ENCODE data around the gene PKP3. TPM values are rescaled to one million over a fixed set of nuclear protein-coding genes. Genes with fewer than 3 reads are reported as not detected.

PKP3 gene
- polyA plus RNA-seq, 1 donor, result 71.6 TPM

- no peak for DNase-seq
- WGBS (ENCODE audit: insufficient coverage, low lambda C conversion rate), result 92% methylated on average over 2 of the region's 12 CpGs
Measured at GRCh38 chr11:352456-353031, 41.5 kb upstream of the PKP3 start.

GRCh38 chr11:353179-353873 is 40.7 kb upstream of the PKP3 start:
- Histone ChIP-seq H3K27me3 (ENCODE audit: control insufficient read depth, insufficient read depth, low read length) (no peaks in the 10 kb centered on the region), H3K9me3 (ENCODE audit: control insufficient read depth, low read depth, low read length) (peaks cover 14% of the 10 kb centered on the region), H3K4me3 (ENCODE audit: low read length) (no peak overlapping the region), H3K4me1 (ENCODE audit: control insufficient read depth, insufficient read depth, low read length) (peaks cover 36% of the 10 kb centered on the region), H3K27ac (ENCODE audit: low read length) (peak overlapping the region; percentile 43), H3K36me3 (ENCODE audit: control insufficient read depth, insufficient read depth, low read length) (no peaks in the 10 kb centered on the region)
- DNase-seq, result peak; percentile 62 to 71
- 47% methylated on average over 2 of the region's 16 CpGs for WGBS (ENCODE audit: insufficient coverage, low lambda C conversion rate)

More at GRCh38 chr11:352456-353031, 41.5 kb upstream of the PKP3 start:
- no peaks in the 10 kb centered on the region for H3K27me3 ChIP-seq (ENCODE audit: control insufficient read depth, insufficient read depth, low read length)
- H3K4me1 ChIP-seq (ENCODE audit: control insufficient read depth, insufficient read depth, low read length), result peaks cover 36% of the 10 kb centered on the region
- no peaks in the 10 kb centered on the region for H3K36me3 ChIP-seq (ENCODE audit: control insufficient read depth, insufficient read depth, low read length)
- no peak overlapping the region for H3K4me3 ChIP-seq (ENCODE audit: low read length)
- H3K9me3 ChIP-seq (ENCODE audit: control insufficient read depth, low read depth, low read length), result peaks cover 6% of the 10 kb centered on the region
- H3K27ac ChIP-seq (ENCODE audit: low read length), result peak overlapping the region; percentile 43

- DNase-seq, result peak; percentile 91 to 95
- Histone ChIP-seq H3K4me1 (ENCODE audit: control insufficient read depth, insufficient read depth, low read length) (peaks cover 27% of the 10 kb centered on the region), H3K36me3 (ENCODE audit: control insufficient read depth, insufficient read depth, low read length) (no peaks in the 10 kb centered on the region), H3K27me3 (ENCODE audit: control insufficient read depth, insufficient read depth, low read length) (peaks cover 2% of the 10 kb centered on the region), H3K9me3 (ENCODE audit: control insufficient read depth, low read depth, low read length) (peaks cover 31% of the 10 kb centered on the region), H3K4me3 (ENCODE audit: low read length) (peak overlapping the region; percentile 37), H3K27ac (ENCODE audit: low read length) (peak overlapping the region; percentile 88)
- no CpG with 5 or more reads among the region's 76 CpGs for WGBS (ENCODE audit: insufficient coverage, low lambda C conversion rate)
Measured at GRCh38 chr11:355581-356458, 38.2 kb upstream of the PKP3 start.

GRCh38 chr11:356610-357009 is 37.4 kb upstream of the PKP3 start:
- no peaks in the 10 kb centered on the region for H3K36me3 ChIP-seq (ENCODE audit: control insufficient read depth, insufficient read depth, low read length)
- H3K27ac ChIP-seq (ENCODE audit: low read length), result no peak overlapping the region
- H3K27me3 ChIP-seq (ENCODE audit: control insufficient read depth, insufficient read depth, low read length), result peaks cover 2% of the 10 kb centered on the region
- peaks cover 39% of the 10 kb centered on the region for H3K9me3 ChIP-seq (ENCODE audit: control insufficient read depth, low read depth, low read length)
- DNase-seq, result no peak
- no CpG with 5 or more reads among the region's 6 CpGs for WGBS (ENCODE audit: insufficient coverage, low lambda C conversion rate)
- H3K4me3 ChIP-seq (ENCODE audit: low read length), result no peak overlapping the region
- H3K4me1 ChIP-seq (ENCODE audit: control insufficient read depth, insufficient read depth, low read length), result peaks cover 20% of the 10 kb centered on the region

DNA sequence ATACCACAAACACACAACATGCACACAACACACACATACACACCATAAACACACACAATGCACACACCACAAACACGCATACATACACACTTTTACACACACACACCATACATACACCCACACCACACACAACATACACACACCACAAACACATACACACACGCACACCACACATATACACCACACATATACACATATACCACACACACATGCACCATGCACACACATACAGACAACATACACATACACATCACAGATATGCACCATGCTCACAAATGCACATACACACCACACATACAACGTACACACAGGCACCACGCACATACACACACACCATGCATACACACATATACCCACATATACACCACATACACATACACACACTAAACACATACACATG is 36.4 kb upstream of the PKP3 start:
- Histone ChIP-seq H3K27ac (ENCODE audit: low read length) (no peak overlapping the region), H3K4me3 (ENCODE audit: low read length) (no peak overlapping the region), H3K9me3 (ENCODE audit: control insufficient read depth, low read depth, low read length) (peaks cover 44% of the 10 kb centered on the region), H3K36me3 (ENCODE audit: control insufficient read depth, insufficient read depth, low read length) (no peaks in the 10 kb centered on the region), H3K4me1 (ENCODE audit: control insufficient read depth, insufficient read depth, low read length) (peaks cover 20% of the 10 kb centered on the region), H3K27me3 (ENCODE audit: control insufficient read depth, insufficient read depth, low read length) (peaks cover 2% of the 10 kb centered on the region)
- no peak for DNase-seq
- WGBS (ENCODE audit: insufficient coverage, low lambda C conversion rate), result no CpG with 5 or more reads among the region's 4 CpGs

GRCh38 chr11:358129-358800 is 35.7 kb upstream of the PKP3 start:
- peaks cover 2% of the 10 kb centered on the region for H3K27me3 ChIP-seq (ENCODE audit: control insufficient read depth, insufficient read depth, low read length)
- WGBS (ENCODE audit: insufficient coverage, low lambda C conversion rate), result 86% methylated on average over 4 of the region's 34 CpGs
- DNase-seq, result no peak
- peaks cover 48% of the 10 kb centered on the region for H3K9me3 ChIP-seq (ENCODE audit: control insufficient read depth, low read depth, low read length)
- no peak overlapping the region for H3K27ac ChIP-seq (ENCODE audit: low read length)
- peaks cover 15% of the 10 kb centered on the region for H3K4me1 ChIP-seq (ENCODE audit: control insufficient read depth, insufficient read depth, low read length)
- H3K36me3 ChIP-seq (ENCODE audit: control insufficient read depth, insufficient read depth, low read length), result no peaks in the 10 kb centered on the region
- H3K4me3 ChIP-seq (ENCODE audit: low read length), result no peak overlapping the region

DNA sequence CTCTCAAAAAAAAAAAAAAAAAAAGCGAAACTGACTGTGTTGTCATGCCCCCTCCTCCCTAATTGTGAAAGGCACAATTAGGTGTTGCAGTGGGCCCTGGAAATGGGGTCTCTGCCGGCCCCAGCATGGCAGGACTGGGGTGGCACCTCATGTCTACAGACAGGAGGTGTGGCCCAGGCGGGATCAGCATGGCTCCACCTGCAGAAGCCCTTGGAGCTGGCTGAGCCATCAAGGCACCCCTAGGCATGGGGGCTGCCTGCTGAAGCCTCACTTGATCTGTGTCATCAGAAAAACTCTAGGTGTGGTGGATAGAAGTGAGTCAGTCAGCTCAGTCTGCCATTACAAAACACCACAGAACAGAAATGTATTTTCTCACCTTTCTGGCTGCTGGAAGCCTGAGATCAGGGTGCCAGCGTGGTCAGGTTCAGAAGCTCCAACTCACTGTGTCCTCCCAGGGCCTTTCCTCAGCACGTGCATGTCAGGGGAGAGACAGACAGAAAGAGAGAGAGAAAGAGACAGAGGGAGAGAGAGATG is 34.8 kb upstream of the PKP3 start:
- no peak for DNase-seq
- Histone ChIP-seq H3K4me1 (ENCODE audit: control insufficient read depth, insufficient read depth, low read length) (peaks cover 6% of the 10 kb centered on the region), H3K27me3 (ENCODE audit: control insufficient read depth, insufficient read depth, low read length) (peaks cover 2% of the 10 kb centered on the region), H3K9me3 (ENCODE audit: control insufficient read depth, low read depth, low read length) (peaks cover 50% of the 10 kb centered on the region), H3K36me3 (ENCODE audit: control insufficient read depth, insufficient read depth, low read length) (no peaks in the 10 kb centered on the region), H3K27ac (ENCODE audit: low read length) (no peak overlapping the region), H3K4me3 (ENCODE audit: low read length) (no peak overlapping the region)
- WGBS (ENCODE audit: insufficient coverage, low lambda C conversion rate), result no CpG with 5 or more reads among the region's 5 CpGs

DNA sequence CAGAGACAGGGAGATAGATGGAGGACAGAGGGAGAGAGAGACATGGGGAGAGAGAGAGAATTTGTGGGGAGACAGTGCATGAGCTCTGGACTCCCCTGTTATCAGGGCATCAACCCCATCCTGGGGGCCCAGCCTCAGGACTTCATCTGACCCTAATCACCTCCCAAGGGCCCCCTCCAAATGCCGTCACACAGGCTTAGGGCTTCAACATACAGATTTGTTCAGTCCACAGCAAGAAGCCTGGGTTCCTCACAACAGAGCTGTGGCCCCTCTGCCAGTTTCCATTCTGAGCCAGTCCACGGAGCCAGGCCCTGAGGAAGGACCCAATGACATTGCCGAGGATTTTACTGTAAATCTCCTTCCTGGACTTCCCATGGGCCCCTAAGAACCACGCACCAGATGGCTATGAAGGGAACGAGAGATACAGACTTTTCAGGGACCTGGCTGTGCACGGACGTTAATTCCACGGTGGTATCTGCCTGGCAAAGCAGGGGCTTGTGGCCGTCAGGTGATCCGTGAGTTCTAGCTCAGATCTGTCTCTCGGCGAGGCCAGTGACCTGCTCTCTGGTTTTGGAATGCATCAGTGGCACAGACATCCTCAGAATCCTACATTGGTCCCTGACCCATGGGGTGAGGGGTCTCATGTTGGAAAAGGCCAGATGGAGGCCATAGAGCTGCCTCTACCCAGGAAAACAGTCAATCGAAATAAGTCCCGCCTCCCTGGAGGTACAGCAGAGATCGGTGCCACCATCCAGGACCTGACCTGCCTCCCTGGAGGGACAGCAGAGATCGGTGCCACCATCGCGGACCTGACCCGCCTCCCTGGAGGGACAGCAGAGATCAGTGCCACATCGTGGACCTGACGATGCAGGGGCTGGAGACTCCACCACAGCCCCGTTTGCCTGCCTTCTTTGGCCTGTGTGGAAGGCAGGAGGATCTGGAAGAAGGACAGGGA is 33.4 kb upstream of the PKP3 start:
- no peak for DNase-seq
- peaks cover 2% of the 10 kb centered on the region for H3K4me1 ChIP-seq (ENCODE audit: control insufficient read depth, insufficient read depth, low read length)
- H3K9me3 ChIP-seq (ENCODE audit: control insufficient read depth, low read depth, low read length), result peaks cover 54% of the 10 kb centered on the region
- no peak overlapping the region for H3K27ac ChIP-seq (ENCODE audit: low read length)
- no peak overlapping the region for H3K4me3 ChIP-seq (ENCODE audit: low read length)
- WGBS (ENCODE audit: insufficient coverage, low lambda C conversion rate), result no CpG with 5 or more reads among the region's 22 CpGs
- H3K36me3 ChIP-seq (ENCODE audit: control insufficient read depth, insufficient read depth, low read length), result no peaks in the 10 kb centered on the region
- peaks cover 2% of the 10 kb centered on the region for H3K27me3 ChIP-seq (ENCODE audit: control insufficient read depth, insufficient read depth, low read length)

DNA sequence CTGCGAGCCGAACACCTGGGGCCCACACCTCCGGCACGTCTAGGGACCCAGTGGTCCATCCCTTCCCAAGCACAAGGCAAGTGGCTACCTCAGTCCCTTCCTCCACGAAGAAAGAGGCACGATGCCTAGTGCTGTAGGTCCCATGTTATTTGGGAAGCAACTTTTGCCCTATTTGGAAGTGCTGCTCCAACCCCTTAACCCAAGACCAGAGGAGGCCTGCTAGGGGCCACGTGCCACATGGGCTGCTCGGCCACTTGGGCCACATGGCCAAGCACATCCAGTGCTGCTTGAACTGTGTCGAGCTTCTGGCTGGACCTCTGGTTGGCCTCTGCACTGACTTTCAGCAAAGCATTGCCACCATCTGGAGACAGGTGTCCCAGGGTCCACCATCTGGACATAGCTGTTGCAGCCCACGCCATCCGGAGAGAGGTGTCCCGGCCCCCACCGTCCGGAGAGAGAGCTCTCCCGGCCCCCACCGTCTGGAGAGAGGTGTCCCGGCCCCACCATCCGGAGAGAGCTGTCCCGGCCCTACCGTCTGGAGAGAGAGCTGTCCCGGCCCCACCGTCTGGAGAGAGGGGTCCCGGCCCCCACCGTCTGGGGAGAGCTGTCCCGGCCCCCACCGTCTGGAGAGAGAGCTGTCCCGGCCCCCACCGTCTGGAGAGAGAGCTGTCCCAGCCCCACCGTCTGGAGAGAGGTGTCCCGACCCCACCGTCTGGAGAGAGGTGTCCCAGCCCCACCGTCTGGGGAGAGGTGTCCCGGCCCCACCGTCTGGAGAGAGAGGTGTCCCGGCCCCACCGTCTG is 31.2 kb upstream of the PKP3 start:
- no peak overlapping the region for H3K4me3 ChIP-seq (ENCODE audit: low read length)
- H3K27me3 ChIP-seq (ENCODE audit: control insufficient read depth, insufficient read depth, low read length), result peaks cover 14% of the 10 kb centered on the region
- no peaks in the 10 kb centered on the region for H3K4me1 ChIP-seq (ENCODE audit: control insufficient read depth, insufficient read depth, low read length)
- peaks cover 44% of the 10 kb centered on the region for H3K9me3 ChIP-seq (ENCODE audit: control insufficient read depth, low read depth, low read length)
- DNase-seq, result no peak
- H3K27ac ChIP-seq (ENCODE audit: low read length), result no peak overlapping the region
- WGBS (ENCODE audit: insufficient coverage, low lambda C conversion rate), result no CpG with 5 or more reads among the region's 36 CpGs
- no peaks in the 10 kb centered on the region for H3K36me3 ChIP-seq (ENCODE audit: control insufficient read depth, insufficient read depth, low read length)
